ENCODE measurements around the gene IQSEC1.
A peak's percentile ranks its signal among the peaks of the same experiment; 100 is the strongest.

IQSEC1 gene

GRCh38 chr3:13015286-13016082 is 57.7 kb downstream of the IQSEC1 start:
- peak; percentile 55 for DNase-seq (ENCODE audit: low read depth)

- no peak for DNase-seq (ENCODE audit: low read depth)
Measured at GRCh38 chr3:13014755-13015285, 58.4 kb downstream of the IQSEC1 start.

DNA sequence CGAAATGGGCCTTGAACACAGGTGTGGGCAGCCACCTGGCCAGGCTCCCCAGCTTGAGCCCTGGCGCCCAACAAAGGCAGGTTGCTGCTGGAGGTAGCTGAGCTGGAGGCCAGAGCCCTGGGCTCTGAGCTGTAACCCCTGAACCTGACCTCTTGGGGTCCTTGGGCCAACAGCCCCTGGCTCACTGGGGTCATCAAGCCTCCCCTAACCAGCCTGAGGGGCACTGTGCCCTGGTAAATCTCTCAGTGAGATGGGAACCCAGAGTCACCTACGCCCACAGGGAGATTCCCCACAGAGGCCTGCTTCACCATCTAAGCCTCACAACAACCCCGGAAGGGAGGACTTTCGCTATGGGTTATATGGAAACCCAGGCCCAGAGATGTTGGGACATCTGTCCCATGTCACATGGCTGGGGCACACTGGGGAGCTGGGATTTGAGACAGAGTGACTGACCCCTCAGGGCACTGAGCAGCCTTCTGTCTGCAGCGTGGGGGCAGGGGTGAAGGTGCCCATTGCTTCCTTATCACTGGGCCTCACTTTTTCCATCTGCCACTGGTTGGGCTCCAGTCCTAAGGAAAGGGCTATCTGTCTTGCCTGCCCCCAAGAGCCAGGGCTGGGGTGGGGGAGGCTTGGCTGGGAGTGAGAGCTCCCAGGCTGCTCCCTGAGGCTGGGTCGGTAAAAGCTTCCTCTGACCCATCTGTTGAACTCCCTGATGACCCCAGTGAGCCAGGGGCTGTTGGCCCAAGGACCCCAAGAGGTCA is 59.1 kb downstream of the IQSEC1 start:
- no peak for DNase-seq (ENCODE audit: low read depth)

DNA sequence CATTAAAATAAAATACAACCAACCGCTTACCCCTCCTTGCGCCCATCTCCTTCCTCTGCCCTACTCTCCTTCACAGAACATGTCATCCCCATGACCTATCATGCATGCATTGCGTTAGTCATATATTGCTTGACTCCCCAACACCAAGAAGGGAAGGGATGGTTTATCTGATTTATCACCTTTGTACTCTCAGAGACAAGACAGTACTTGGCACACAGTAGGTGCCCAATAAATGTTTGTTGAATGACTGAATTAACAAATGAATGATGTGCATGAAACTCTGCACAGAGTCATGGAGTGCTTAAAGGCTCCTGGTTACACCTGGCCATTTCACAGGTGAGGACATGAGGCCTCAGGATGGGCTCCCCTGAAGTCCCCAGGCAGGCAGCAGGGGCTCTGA is 59.7 kb downstream of the IQSEC1 start:
- DNase-seq (ENCODE audit: low read depth) = no peak

GRCh38 chr3:13013151-13013561 is 60.1 kb downstream of the IQSEC1 start:
- no peak for DNase-seq (ENCODE audit: low read depth)

DNA sequence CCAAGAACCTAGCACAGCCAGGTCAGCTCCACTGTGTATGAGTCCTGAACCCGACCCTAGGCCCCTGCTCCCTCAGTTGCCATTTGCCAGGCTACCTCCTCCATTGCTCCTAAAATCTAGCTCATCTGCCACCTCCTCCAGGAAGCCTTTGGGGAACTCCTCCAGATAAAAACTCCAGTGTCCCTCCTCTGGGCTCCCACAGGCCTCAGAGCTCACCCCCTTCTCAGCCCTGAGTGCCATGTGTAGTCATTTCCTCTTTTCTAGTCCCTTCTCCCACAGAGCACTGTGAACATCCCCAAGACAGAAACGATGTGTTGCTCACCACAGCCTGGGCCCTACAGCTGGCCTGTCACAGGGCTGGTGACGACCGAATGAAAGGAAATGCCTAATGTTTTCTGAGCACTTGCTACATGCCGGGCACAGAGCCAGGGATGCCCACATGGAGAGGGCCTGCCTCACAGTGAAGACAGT is 61.0 kb downstream of the IQSEC1 start:
- peak; percentile 40 for DNase-seq (ENCODE audit: low read depth)

GRCh38 chr3:13011573-13012220 is 61.5 kb downstream of the IQSEC1 start:
- peak; percentile 75 for DNase-seq (ENCODE audit: low read depth)

DNA sequence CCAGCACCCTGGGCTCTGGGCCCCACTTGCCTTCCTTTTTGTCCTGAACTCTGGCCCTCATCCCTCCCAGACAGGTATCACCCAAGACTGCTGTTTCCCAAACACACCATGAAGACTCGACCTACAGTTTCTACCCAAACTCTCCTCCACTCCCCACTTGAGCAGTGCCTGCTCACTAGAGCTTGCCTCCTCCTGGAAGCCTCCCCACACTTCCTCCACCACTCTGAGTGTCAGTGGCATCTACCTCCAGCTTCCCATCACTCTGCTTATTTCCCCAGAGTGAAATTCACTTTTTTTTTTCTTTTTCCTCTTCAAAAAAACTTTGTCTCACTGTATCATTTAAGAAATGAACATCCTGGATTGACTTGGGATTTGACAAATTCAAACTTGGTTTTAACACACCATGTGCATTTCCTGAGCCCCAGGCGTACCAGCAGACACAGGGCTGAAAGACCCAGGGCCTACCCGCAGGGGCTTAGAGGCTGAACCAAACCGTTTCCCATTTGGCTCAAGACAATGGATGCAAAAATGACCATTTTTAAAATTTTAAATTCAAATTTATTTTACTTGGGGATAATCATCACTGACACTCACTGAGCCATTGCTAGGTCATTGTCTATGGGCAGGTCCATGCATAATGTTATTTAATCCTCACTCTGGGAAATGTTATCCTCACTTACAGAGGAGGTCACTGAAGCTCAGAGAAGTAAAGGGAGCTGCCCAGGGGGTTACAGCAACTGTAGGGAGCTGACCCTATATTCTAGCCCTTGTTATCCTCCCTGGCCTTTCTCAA is 62.3 kb downstream of the IQSEC1 start:
- DNase-seq (ENCODE audit: low read depth) = no peak

DNA sequence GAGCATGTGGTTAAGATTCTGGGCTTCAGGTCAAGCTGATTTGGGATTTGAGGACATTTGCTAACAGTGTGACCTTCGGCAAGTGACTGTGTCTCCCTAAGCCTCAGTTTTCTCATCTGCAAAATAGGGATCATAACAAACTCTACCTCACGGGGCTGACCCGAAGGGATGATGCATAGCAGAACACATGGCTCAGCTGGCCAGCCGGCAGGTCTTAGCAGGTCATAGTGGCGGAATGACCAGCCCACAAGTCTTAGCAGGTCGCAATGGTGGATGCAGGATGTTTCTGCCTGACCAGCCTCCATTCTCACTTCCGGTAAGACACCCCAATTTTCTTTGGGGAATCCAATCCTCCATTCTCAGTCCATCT is 63.3 kb downstream of the IQSEC1 start:
- DNase-seq (ENCODE audit: low read depth) = no peak

- DNase-seq (ENCODE audit: low read depth) = peak; percentile 56
Measured at GRCh38 chr3:13009132-13009945, 63.9 kb downstream of the IQSEC1 start.

GRCh38 chr3:13008155-13008995 is 64.9 kb downstream of the IQSEC1 start:
- DNase-seq (ENCODE audit: low read depth) = no peak

DNA sequence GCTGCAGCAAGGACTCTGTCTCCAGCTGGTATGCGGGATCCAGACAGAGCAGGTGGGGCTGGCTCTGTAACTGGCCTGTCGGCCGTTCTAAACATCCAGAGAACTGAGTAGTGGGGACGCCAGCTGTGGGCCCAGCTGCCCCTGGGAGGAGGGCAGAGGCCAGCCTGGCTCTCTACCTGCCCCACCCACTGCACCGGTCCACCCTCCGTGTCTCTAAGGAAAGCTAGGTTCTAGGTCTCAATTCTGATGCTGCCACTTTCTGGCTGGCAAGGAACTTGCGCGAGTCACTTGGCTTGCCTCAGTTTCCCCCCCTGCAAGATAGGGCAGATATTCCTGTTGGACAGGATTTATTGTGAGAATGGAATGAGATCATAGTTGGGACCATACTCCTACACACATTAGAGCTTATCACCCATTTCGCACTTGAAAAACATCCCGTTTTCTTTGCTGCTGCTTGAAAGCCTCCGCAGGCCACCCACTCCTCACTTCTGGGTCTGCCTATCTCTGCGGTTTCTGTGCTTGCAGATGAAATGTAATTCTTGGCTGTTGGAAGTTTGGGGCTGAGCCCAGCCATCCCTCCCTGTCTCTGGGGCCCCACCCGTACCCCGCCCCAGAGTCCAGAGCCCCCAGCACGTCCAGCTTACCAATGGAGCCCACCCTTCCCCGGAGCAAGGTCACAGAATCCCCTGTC is 65.8 kb downstream of the IQSEC1 start:
- no peak for DNase-seq (ENCODE audit: low read depth)

DNA sequence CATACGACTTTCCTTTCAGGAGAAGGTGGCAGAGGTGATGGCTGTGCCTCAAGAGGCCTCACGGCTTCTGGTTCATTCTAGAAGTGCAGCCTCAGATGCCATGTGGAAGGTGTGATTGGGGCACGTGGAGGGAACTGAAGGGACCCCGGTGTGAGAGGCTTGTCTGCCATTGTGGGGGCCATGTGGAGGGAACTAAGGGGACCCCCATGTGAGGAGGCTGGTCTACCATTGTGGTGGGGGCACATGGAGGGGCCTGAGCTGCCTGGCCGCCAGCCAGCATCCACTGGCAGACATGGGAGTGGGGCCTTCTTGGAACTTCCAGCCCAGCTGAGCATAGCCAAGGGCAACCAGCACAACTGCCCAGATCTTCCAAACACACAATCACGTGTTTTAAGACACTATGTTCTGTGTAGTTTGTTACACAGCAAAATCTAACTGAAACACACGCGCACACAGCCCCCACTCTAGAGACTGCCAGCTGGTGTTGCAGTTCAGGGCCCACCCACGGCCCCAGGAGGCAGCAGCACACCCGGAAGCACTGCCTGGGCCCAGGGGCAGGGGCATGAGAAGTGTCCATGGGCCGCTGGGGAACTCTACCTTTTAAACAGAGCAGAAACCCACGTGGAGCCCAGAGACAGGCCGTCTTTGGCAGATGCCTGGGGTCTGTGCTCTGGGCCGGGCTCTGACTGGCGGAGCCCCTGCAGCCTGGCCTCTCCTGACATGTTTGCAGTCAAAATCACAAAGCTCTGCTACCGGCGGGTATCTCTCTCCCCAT is 66.8 kb downstream of the IQSEC1 start:
- DNase-seq (ENCODE audit: low read depth) = no peak

DNA sequence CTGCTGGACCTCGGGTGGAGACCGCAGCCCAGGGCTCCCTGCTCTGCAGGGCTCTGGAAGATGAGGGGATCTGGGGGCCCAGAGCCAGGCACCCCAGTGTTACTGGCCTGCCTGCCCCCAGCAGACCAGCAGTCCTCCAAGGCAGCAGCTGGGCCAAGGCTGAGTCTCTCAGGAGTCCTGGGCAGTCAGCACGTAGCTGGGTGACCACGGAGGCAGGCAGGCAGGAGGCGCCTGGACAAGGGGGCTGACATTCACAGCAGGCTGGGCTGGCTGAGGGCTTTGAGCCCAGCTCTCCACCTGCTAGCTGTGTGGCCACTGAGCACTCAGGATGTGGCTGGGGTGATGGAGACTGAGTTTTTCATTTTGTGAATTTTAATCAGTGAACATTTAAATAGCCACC is 67.9 kb downstream of the IQSEC1 start:
- no peak for DNase-seq (ENCODE audit: low read depth)

DNA sequence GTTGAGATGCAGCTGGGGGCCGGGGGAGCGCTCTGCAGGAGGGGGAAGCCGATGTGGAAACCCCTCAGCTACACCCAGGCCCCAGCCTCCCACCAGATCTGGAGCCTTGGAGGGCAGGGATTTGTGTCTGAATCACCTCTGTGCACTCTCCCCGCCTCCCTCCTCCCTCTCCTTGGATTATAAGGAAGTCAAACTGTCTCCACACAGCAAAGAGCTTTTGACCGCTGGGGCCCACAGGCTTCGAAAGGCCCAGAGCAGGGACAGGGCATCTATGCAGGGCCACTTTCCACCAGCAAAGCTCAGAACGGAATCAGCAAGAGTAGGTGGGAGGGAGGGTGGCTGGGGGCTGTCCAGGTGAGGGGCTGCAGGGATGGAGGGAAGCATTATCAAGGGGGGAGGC is 68.9 kb downstream of the IQSEC1 start:
- DNase-seq (ENCODE audit: low read depth) = no peak

DNA sequence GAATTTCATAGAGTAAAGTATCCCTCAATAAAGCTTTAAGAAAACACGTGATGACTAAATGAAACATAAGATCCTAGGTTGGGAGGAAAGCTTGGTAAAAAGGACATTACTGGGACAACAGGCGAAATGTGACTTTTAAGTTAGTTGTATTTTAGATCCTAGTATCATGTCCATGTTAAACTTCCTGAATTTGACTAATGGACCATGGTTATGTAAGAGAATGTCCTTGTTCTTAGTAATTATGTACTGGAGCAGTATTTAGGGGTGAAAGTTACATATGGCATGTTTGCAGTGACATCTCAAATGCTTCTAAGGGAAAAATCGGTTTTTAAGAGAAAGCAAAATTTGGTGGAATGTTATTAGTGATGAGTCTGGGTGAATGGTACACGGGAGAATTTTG is 69.6 kb downstream of the IQSEC1 start:
- DNase-seq (ENCODE audit: low read depth) = no peak

DNA sequence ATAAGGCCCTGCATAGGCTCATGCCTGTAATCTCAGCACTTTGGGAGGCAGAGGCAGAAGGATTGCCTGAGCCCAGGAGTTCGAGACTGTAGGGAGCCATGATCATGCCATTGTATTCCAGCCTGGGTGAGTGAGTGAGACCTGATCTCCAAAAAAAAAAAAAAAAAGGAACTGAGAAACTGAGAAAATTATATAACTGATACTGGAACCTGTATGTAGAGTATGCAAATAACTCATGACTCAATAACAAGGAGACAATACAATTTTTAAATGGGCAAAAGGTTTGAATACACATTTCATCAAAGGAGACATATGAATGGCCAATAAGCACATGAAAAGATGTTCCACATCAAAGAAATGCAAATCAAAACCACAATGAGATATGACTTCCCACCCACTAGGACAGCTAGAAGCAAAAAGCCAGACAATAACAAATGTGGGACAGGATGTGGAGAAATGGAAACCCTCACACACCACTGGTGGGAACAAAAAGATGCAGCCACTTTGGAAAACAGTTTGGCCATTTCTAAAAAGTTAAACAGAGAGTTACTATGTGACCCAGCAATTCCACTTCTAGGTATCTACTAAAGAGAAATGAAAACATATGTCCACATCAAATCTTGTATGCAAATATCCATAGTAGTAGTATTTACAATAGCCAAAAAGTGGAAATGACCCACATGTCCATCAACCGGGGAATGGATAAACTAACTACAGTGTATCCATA is 70.7 kb downstream of the IQSEC1 start:
- no peak for DNase-seq (ENCODE audit: low read depth)
